Renal cortical epithelial cell (primary cell): ENCODE data around the gene TOMM20. TPM values are rescaled to one million over a fixed set of nuclear protein-coding genes. Genes with fewer than 3 reads are reported as not detected.

Experiments
- DNase-seq: peaks from one replicate; pipeline ENCODE4 v3.0.0-alpha.2; 2011; ENCODE audit warnings: low read depth
- total RNA-seq: library from RNA; depleted of rRNA; stranded (reverse); fragments of >200 nt; gene quantifications from 2 replicates; pipeline ENCODE4 v1.2.3, GENCODE V29; 2014

The TOMM20 gene
- total RNA-seq, 1 donor from 2014 or later: 98.9 TPM

- no peak for DNase-seq
These were observed 5.5 kb upstream of the TOMM20 start for GRCh38 chr1:235134171-235134570.

- no peak for DNase-seq
These were observed 4.4 kb upstream of the TOMM20 start for GRCh38 chr1:235133086-235133485.

GRCh38 chr1:235131961-235132360 lies 3.3 kb upstream of the TOMM20 start:
- DNase-seq: no peak

- no peak for DNase-seq
These were observed 2.2 kb upstream of the TOMM20 start for GRCh38 chr1:235130766-235131270.

- no peak for DNase-seq
These were observed 1.3 kb upstream of the TOMM20 start for GRCh38 chr1:235129774-235130570.

GRCh38 chr1:235127732-235128455 lies 743 bp downstream of the TOMM20 start:
- peak; percentile 16 for DNase-seq

GRCh38 chr1:235127203-235127602 lies 1.4 kb downstream of the TOMM20 start:
- peak; percentile 26 for DNase-seq

GRCh38 chr1:235124665-235125064 lies 4.0 kb downstream of the TOMM20 start:
- no peak for DNase-seq

- DNase-seq: no peak
These were observed 4.5 kb downstream of the TOMM20 start for GRCh38 chr1:235124111-235124510.

- no peak for DNase-seq
These were observed 6.3 kb downstream of the TOMM20 start for GRCh38 chr1:235122348-235122747.

- no peak for DNase-seq
These were observed 15.3 kb downstream of the TOMM20 start for GRCh38 chr1:235113183-235113917.

- DNase-seq: no peak
These were observed 16.1 kb downstream of the TOMM20 start for GRCh38 chr1:235112297-235113182.

GRCh38 chr1:235111107-235111506 lies 17.5 kb downstream of the TOMM20 start:
- DNase-seq: no peak

GRCh38 chr1:235108876-235109275 lies 19.8 kb downstream of the TOMM20 start:
- no peak for DNase-seq

- DNase-seq: no peak
These were observed 20.4 kb downstream of the TOMM20 start for GRCh38 chr1:235108185-235108593.

- DNase-seq: no peak
These were observed 21.1 kb downstream of the TOMM20 start for GRCh38 chr1:235107368-235108184.

GRCh38 chr1:235106457-235106856 lies 22.2 kb downstream of the TOMM20 start:
- DNase-seq: no peak

- DNase-seq: peak; percentile 53
These were observed 23.3 kb downstream of the TOMM20 start for GRCh38 chr1:235105051-235106043.

GRCh38 chr1:235102993-235103411 lies 25.6 kb downstream of the TOMM20 start:
- DNase-seq: no peak
